Measurements from ENCODE around the gene NEDD8.

DNA sequence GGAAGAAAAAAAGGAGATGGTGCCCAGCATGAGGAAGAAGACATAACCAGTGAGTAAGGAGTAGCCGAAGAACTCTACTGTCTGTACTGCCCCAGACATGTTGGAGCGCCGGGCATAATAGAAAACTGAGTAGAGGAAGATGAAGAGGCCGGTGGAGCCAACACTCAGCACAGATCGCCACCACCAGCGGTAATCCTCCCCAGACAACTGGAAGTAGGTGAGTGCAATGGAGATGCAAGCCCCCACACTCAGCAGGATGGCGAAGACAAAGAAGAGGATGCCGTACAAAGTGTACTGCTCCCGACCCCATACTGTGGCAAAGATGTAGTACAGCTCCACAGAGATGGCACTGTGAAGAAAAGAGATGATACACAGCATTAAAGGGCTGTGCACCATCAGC lies 42.7 kb downstream of the NEDD8 start:
- TF ChIP-seq, protein P1, sequence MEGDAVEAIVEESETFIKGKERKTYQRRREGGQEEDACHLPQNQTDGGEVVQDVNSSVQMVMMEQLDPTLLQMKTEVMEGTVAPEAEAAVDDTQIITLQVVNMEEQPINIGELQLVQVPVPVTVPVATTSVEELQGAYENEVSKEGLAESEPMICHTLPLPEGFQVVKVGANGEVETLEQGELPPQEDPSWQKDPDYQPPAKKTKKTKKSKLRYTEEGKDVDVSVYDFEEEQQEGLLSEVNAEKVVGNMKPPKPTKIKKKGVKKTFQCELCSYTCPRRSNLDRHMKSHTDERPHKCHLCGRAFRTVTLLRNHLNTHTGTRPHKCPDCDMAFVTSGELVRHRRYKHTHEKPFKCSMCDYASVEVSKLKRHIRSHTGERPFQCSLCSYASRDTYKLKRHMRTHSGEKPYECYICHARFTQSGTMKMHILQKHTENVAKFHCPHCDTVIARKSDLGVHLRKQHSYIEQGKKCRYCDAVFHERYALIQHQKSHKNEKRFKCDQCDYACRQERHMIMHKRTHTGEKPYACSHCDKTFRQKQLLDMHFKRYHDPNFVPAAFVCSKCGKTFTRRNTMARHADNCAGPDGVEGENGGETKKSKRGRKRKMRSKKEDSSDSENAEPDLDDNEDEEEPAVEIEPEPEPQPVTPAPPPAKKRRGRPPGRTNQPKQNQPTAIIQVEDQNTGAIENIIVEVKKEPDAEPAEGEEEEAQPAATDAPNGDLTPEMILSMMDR (conservative IDR thresholded peaks at IDR 0.05; ENCODE audit: low read length): no peak
- TF ChIP-seq EZH2phosphoT487 (IDR thresholded peaks at IDR 0.05; ENCODE audit: borderline replicate concordance): no peak
